HEK293 (cell line): ENCODE results near the gene LIX1L.
A peak's percentile ranks its signal among the peaks of the same experiment; 100 is the strongest.

Experiments used
- GLIS1 ChIP-seq: fragments of 450-650 bp; formaldehyde crosslinking; IDR thresholded peaks from 2 replicates; pipeline ENCODE4 v1.5.1; 2016; ENCODE audit warnings: missing biosample characterization, missing genetic modification characterization
- GLIS2 ChIP-seq: fragments of 450-650 bp; formaldehyde crosslinking; IDR thresholded peaks from 2 replicates; pipeline ENCODE4 v1.5.1; 2016; ENCODE audit warnings: missing biosample characterization, missing genetic modification characterization
- KLF1 ChIP-seq: fragments of 450-650 bp; formaldehyde crosslinking; IDR thresholded peaks from 2 replicates; pipeline ENCODE4 v1.5.1; 2016; ENCODE audit warnings: missing biosample characterization, missing genetic modification characterization
- KLF16 ChIP-seq: fragments of 450-650 bp; formaldehyde crosslinking; IDR thresholded peaks from 2 replicates; pipeline ENCODE4 v1.5.1; 2017; ENCODE audit warnings: missing biosample characterization, missing genetic modification characterization
- OSR2 ChIP-seq: fragments of 450-650 bp; formaldehyde crosslinking; IDR thresholded peaks from 2 replicates; pipeline ENCODE4 v1.5.1; 2016; ENCODE audit warnings: missing biosample characterization, missing genetic modification characterization
- SCRT2 ChIP-seq: fragments of 450-650 bp; formaldehyde crosslinking; IDR thresholded peaks from 2 replicates; pipeline ENCODE4 v1.5.1; 2016; ENCODE audit warnings: missing biosample characterization, missing genetic modification characterization
- SP2 ChIP-seq: fragments of 450-650 bp; formaldehyde crosslinking; IDR thresholded peaks from 2 replicates; pipeline ENCODE4 v1.5.1; 2016; ENCODE audit warnings: missing biosample characterization, missing genetic modification characterization
- WT1 ChIP-seq: fragments of 450-650 bp; formaldehyde crosslinking; IDR thresholded peaks from 2 replicates; pipeline ENCODE4 v1.5.1; 2016; ENCODE audit warnings: missing biosample characterization, missing genetic modification characterization
- YY1 ChIP-seq: fragments of 450-650 bp; formaldehyde crosslinking; IDR thresholded peaks from 2 replicates; pipeline ENCODE4 v1.5.1; 2018; ENCODE audit warnings: missing biosample characterization, missing genetic modification characterization
- YY2 ChIP-seq: fragments of 450-650 bp; formaldehyde crosslinking; IDR thresholded peaks from 2 replicates; pipeline ENCODE4 v1.5.1; 2016; ENCODE audit warnings: missing biosample characterization, missing genetic modification characterization
- ZBTB20 ChIP-seq: fragments of 450-650 bp; formaldehyde crosslinking; IDR thresholded peaks from 2 replicates; pipeline ENCODE4 v1.5.1; 2016; ENCODE audit warnings: missing biosample characterization, missing genetic modification characterization
- ZBTB21 ChIP-seq: fragments of 450-650 bp; formaldehyde crosslinking; IDR thresholded peaks from 2 replicates; pipeline ENCODE4 v1.5.1; 2017; ENCODE audit warnings: missing biosample characterization, missing genetic modification characterization
- ZBTB6 ChIP-seq: fragments of 450-650 bp; formaldehyde crosslinking; IDR thresholded peaks from 2 replicates; pipeline ENCODE4 v1.5.1; 2017; ENCODE audit warnings: missing biosample characterization, missing genetic modification characterization
- ZFP69B ChIP-seq: fragments of 450-650 bp; formaldehyde crosslinking; IDR thresholded peaks from 2 replicates; pipeline ENCODE4 v1.5.1; 2016; ENCODE audit warnings: missing biosample characterization, missing genetic modification characterization
- ZNF133 ChIP-seq: fragments of 450-650 bp; formaldehyde crosslinking; IDR thresholded peaks from 2 replicates; pipeline ENCODE4 v1.5.1; 2016; ENCODE audit warnings: missing biosample characterization, missing genetic modification characterization
- ZNF157 ChIP-seq: fragments of 450-650 bp; formaldehyde crosslinking; IDR thresholded peaks from 2 replicates; pipeline ENCODE4 v1.5.1; 2016; ENCODE audit warnings: missing biosample characterization, missing genetic modification characterization
- ZNF175 ChIP-seq: fragments of 450-650 bp; formaldehyde crosslinking; IDR thresholded peaks from 2 replicates; pipeline ENCODE4 v1.5.1; 2016; ENCODE audit warnings: missing biosample characterization, missing genetic modification characterization
- ZNF2 ChIP-seq: fragments of 450-650 bp; formaldehyde crosslinking; IDR thresholded peaks from 2 replicates; pipeline ENCODE4 v1.5.1; 2016; ENCODE audit warnings: missing biosample characterization, missing genetic modification characterization
- ZNF202 ChIP-seq: fragments of 450-650 bp; formaldehyde crosslinking; IDR thresholded peaks from 2 replicates; pipeline ENCODE4 v1.5.1; 2016; ENCODE audit warnings: missing biosample characterization, missing genetic modification characterization, borderline replicate concordance
- ZNF335 ChIP-seq: fragments of 450-650 bp; formaldehyde crosslinking; conservative IDR thresholded peaks from 2 replicates; pipeline ENCODE4 v1.5.1; 2016; ENCODE audit warnings: missing biosample characterization, missing genetic modification characterization
- ZNF341 ChIP-seq: fragments of 450-650 bp; formaldehyde crosslinking; IDR thresholded peaks from 2 replicates; pipeline ENCODE4; 2016; ENCODE audit warnings: low read depth, missing biosample characterization, missing genetic modification characterization
- ZNF423 ChIP-seq: fragments of 450-650 bp; formaldehyde crosslinking; IDR thresholded peaks from 2 replicates; pipeline ENCODE4 v1.5.1; 2016; ENCODE audit warnings: missing biosample characterization, missing genetic modification characterization
- ZNF560 ChIP-seq: fragments of 450-650 bp; formaldehyde crosslinking; IDR thresholded peaks from 2 replicates; pipeline ENCODE4 v1.5.1; 2017; ENCODE audit warnings: missing biosample characterization, missing genetic modification characterization, borderline replicate concordance
- ZNF660 ChIP-seq: fragments of 450-650 bp; IDR thresholded peaks from 2 replicates; pipeline ENCODE4 v1.5.1; 2018; ENCODE audit warnings: missing biosample characterization, mild to moderate bottlenecking, missing genetic modification characterization
- ZNF670 ChIP-seq: fragments of 450-650 bp; formaldehyde crosslinking; IDR thresholded peaks from 2 replicates; pipeline ENCODE4 v1.5.1; 2016; ENCODE audit warnings: missing biosample characterization, missing genetic modification characterization, low read depth
- ZNF776 ChIP-seq: fragments of 450-650 bp; formaldehyde crosslinking; IDR thresholded peaks from 2 replicates; pipeline ENCODE4 v1.5.0; 2017; ENCODE audit warnings: missing biosample characterization, missing genetic modification characterization, borderline replicate concordance
- ZNF843 ChIP-seq: fragments of 450-650 bp; formaldehyde crosslinking; IDR thresholded peaks from 2 replicates; pipeline ENCODE4 v1.5.1; 2016; ENCODE audit warnings: missing biosample characterization, missing genetic modification characterization
- ZSCAN23 ChIP-seq: fragments of 450-650 bp; formaldehyde crosslinking; IDR thresholded peaks from 2 replicates; pipeline ENCODE4 v1.5.1; 2016; ENCODE audit warnings: missing biosample characterization, missing genetic modification characterization
- TF ChIP-seq, protein P1 (sequence below): fragments of 450-650 bp; formaldehyde crosslinking; optimal IDR thresholded peaks from 2 replicates; pipeline ENCODE3; 2016; ENCODE audit warnings: missing biosample characterization, mild to moderate bottlenecking, missing genetic modification characterization
- TF ChIP-seq, protein P2 (sequence below): fragments of 450-650 bp; formaldehyde crosslinking; conservative IDR thresholded peaks from 2 replicates; pipeline ENCODE4 v1.5.1; 2016; ENCODE audit warnings: low read depth, missing biosample characterization, missing genetic modification characterization
- TF ChIP-seq, protein P3 (sequence below): fragments of 450-650 bp; formaldehyde crosslinking; IDR thresholded peaks from 2 replicates; pipeline ENCODE4 v1.5.1; 2016; ENCODE audit warnings: missing biosample characterization, missing genetic modification characterization

Gene LIX1L

GRCh38 chr1:145960468-145961108 is 2.8 kb upstream of the LIX1L start (continued):
- TF ChIP-seq ZNF776 (tag by site-specific recombination), result no peak
- peak; percentile 59; the same call in 1 of the 2 replicates for TF ChIP-seq ZBTB6
- peak; percentile 58 for TF ChIP-seq ZBTB21 (tag by site-specific recombination)
- peak; percentile 53; the same call in 1 of the 2 replicates for TF ChIP-seq KLF1 (tag by site-specific recombination)
- TF ChIP-seq GLIS2 (tag by site-specific recombination), result peak; percentile 98
- TF ChIP-seq SCRT2 (tag by site-specific recombination), result no peak
- TF ChIP-seq ZNF133 (tag by site-specific recombination), result no peak
- 0 out of 2 replicates have a peak, but pooled peaks have one; percentile 47 for TF ChIP-seq ZNF2 (tag by site-specific recombination)
- 0 out of 2 replicates have a peak, but pooled peaks have one; percentile 28 for TF ChIP-seq ZNF660 (tag by site-specific recombination)
- peak; percentile 94 for TF ChIP-seq ZBTB20 (tag by site-specific recombination)
- TF ChIP-seq ZFP69B, result peak; percentile 36; the same call in 1 of the 2 replicates
- TF ChIP-seq, protein P1, sequence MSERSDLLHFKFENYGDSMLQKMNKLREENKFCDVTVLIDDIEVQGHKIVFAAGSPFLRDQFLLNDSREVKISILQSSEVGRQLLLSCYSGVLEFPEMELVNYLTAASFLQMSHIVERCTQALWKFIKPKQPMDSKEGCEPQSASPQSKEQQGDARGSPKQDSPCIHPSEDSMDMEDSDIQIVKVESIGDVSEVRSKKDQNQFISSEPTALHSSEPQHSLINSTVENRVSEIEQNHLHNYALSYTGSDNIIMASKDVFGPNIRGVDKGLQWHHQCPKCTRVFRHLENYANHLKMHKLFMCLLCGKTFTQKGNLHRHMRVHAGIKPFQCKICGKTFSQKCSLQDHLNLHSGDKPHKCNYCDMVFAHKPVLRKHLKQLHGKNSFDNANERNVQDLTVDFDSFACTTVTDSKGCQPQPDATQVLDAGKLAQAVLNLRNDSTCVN (tag by site-specific recombination), result peak; percentile 38
- no peak for TF ChIP-seq ZNF843 (tag by site-specific recombination)
- no peak for TF ChIP-seq YY1 (tag by site-specific recombination)
- TF ChIP-seq ZNF341 (tag by site-specific recombination), result peak; percentile 95
- no peak for TF ChIP-seq ZNF175 (tag by site-specific recombination)
- TF ChIP-seq WT1, result peak; percentile 58
- TF ChIP-seq YY2 (tag by site-specific recombination), result no peak
- peak; percentile 73; the same call in 1 of the 2 replicates for TF ChIP-seq KLF16 (tag by site-specific recombination)
- no peak for TF ChIP-seq ZNF670 (tag by site-specific recombination)
- TF ChIP-seq, protein P2, sequence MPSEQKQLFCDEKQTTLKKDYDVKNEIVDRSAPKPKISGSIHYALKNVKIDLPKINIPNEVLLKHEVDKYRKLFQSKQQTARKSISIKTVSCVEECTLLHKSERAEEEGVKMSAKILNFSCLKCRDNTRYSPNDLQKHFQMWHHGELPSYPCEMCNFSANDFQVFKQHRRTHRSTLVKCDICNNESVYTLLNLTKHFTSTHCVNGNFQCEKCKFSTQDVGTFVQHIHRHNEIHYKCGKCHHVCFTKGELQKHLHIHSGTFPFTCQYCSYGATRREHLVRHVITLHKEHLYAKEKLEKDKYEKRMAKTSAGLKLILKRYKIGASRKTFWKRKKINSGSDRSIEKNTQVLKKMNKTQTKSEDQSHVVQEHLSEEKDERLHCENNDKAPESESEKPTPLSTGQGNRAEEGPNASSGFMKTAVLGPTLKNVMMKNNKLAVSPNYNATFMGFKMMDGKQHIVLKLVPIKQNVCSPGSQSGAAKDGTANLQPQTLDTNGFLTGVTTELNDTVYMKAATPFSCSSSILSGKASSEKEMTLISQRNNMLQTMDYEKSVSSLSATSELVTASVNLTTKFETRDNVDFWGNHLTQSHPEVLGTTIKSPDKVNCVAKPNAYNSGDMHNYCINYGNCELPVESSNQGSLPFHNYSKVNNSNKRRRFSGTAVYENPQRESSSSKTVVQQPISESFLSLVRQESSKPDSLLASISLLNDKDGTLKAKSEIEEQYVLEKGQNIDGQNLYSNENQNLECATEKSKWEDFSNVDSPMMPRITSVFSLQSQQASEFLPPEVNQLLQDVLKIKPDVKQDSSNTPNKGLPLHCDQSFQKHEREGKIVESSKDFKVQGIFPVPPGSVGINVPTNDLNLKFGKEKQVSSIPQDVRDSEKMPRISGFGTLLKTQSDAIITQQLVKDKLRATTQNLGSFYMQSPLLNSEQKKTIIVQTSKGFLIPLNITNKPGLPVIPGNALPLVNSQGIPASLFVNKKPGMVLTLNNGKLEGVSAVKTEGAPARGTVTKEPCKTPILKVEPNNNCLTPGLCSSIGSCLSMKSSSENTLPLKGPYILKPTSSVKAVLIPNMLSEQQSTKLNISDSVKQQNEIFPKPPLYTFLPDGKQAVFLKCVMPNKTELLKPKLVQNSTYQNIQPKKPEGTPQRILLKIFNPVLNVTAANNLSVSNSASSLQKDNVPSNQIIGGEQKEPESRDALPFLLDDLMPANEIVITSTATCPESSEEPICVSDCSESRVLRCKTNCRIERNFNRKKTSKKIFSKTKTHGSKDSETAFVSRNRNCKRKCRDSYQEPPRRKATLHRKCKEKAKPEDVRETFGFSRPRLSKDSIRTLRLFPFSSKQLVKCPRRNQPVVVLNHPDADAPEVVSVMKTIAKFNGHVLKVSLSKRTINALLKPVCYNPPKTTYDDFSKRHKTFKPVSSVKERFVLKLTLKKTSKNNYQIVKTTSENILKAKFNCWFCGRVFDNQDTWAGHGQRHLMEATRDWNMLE (tag by site-specific recombination), result no peak
- TF ChIP-seq ZNF202 (tag by site-specific recombination), result no peak
- peak; percentile 90 for TF ChIP-seq SP2
- TF ChIP-seq ZSCAN23, result no peak
- TF ChIP-seq ZNF157 (tag by site-specific recombination), result no peak
- TF ChIP-seq ZNF335, result peak; percentile 95
- TF ChIP-seq, protein P3, sequence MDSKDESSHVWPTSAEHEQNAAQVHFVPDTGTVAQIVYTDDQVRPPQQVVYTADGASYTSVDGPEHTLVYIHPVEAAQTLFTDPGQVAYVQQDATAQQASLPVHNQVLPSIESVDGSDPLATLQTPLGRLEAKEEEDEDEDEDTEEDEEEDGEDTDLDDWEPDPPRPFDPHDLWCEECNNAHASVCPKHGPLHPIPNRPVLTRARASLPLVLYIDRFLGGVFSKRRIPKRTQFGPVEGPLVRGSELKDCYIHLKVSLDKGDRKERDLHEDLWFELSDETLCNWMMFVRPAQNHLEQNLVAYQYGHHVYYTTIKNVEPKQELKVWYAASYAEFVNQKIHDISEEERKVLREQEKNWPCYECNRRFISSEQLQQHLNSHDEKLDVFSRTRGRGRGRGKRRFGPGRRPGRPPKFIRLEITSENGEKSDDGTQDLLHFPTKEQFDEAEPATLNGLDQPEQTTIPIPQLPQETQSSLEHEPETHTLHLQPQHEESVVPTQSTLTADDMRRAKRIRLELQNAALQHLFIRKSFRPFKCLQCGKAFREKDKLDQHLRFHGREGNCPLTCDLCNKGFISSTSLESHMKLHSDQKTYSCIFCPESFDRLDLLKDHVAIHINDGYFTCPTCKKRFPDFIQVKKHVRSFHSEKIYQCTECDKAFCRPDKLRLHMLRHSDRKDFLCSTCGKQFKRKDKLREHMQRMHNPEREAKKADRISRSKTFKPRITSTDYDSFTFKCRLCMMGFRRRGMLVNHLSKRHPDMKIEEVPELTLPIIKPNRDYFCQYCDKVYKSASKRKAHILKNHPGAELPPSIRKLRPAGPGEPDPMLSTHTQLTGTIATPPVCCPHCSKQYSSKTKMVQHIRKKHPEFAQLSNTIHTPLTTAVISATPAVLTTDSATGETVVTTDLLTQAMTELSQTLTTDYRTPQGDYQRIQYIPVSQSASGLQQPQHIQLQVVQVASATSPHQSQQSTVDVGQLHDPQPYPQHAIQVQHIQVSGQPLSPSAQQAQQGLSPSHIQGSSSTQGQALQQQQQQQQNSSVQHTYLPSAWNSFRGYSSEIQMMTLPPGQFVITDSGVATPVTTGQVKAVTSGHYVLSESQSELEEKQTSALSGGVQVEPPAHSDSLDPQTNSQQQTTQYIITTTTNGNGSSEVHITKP, result peak; percentile 96
- TF ChIP-seq GLIS1, result peak; percentile 67
- TF ChIP-seq ZNF560 (tag by site-specific recombination), result no peak
- TF ChIP-seq OSR2 (tag by site-specific recombination), result 0 out of 2 replicates have a peak, but pooled peaks have one; percentile 19
- peak; percentile 89 for TF ChIP-seq ZNF423 (tag by site-specific recombination)
